HUES6 (cell line): ENCODE data around the gene ROBO2.

Experiments
- H3K27ac ChIP-seq: 2 replicates; pipeline ENCODE4 v1.7.0; 2013; ENCODE audit warnings: low read depth, mild to moderate bottlenecking, low read length, inconsistent platforms
- H3K27me3 ChIP-seq: 2 replicates; pipeline ENCODE4 v1.6.1; 2013; ENCODE audit warnings: low read length; ENCODE audit not compliant: control insufficient read depth, insufficient read depth
- H3K36me3 ChIP-seq: 2 replicates; pipeline ENCODE4 v1.6.1; 2013; ENCODE audit warnings: low read length; ENCODE audit not compliant: control insufficient read depth, insufficient read depth
- H3K4me1 ChIP-seq: 2 replicates; pipeline ENCODE4 v1.6.1; 2013; ENCODE audit warnings: low read length; ENCODE audit not compliant: control insufficient read depth, insufficient read depth
- H3K4me3 ChIP-seq: 2 replicates; pipeline ENCODE4 v1.5.1; 2013; ENCODE audit warnings: low read depth, low read length
- H3K9ac ChIP-seq: one replicate; pipeline ENCODE4 v1.6.1; 2013; ENCODE audit warnings: mild to moderate bottlenecking, low read length
- H3K9me3 ChIP-seq: 2 replicates; pipeline ENCODE4 v1.6.1; 2013; ENCODE audit warnings: low read depth, low read length; ENCODE audit not compliant: control insufficient read depth, insufficient read depth

The ROBO2 gene

DNA sequence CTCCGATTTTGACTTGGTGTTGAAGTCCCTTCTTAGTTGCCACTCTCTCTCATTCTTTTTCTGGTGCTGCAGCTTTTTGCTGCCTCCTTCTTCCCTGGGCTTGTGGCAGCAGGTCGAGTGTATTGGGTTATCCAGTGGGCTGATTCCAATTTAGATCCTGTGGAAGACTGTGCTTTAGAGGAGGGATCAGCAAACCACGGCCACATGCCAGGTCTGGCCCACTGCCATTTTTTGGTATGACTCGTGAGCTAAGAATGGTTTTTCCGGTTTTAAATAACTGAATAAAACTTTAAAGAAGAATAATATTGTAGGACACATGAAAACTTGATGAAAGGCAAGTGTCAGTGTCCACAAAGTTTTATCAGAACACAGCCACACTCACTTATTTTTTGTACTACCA, 330.5 kb downstream of the ROBO2 start:
- H3K9ac ChIP-seq = no peak overlapping the region
- no peaks in the 10 kb centered on the region for H3K9me3 ChIP-seq
- no peak overlapping the region for H3K27ac ChIP-seq
- H3K27me3 ChIP-seq = no peaks in the 10 kb centered on the region
- no peaks in the 10 kb centered on the region for H3K36me3 ChIP-seq
- no peak overlapping the region for H3K4me3 ChIP-seq
- H3K4me1 ChIP-seq = peaks cover 7% of the 10 kb centered on the region; the same call in 1 of the 2 replicates

DNA sequence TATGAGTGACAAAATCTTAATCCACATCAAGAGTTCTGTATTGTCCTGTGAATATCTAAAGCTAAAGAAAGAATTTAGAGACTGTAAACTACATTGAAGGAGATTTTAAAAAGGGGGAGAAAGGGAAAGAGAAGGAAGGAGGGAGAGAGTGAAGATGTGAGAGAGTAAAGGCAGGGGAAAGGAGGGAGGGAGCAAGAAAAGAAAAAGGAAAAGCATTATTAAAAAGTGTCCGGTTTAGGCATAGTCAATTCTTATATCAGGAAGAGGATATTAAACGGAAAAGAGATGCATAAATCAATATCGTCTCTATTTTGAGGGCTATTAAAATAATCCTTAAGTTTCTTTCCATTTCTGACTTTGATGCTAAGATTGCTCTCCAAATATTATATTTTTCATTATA, 332.1 kb downstream of the ROBO2 start:
- H3K9ac ChIP-seq = no peak overlapping the region
- H3K4me1 ChIP-seq = peaks cover 3% of the 10 kb centered on the region; the same call in 1 of the 2 replicates
- no peak overlapping the region for H3K27ac ChIP-seq
- H3K4me3 ChIP-seq = no peak overlapping the region
- no peaks in the 10 kb centered on the region for H3K36me3 ChIP-seq
- H3K27me3 ChIP-seq = no peaks in the 10 kb centered on the region
- no peaks in the 10 kb centered on the region for H3K9me3 ChIP-seq

DNA sequence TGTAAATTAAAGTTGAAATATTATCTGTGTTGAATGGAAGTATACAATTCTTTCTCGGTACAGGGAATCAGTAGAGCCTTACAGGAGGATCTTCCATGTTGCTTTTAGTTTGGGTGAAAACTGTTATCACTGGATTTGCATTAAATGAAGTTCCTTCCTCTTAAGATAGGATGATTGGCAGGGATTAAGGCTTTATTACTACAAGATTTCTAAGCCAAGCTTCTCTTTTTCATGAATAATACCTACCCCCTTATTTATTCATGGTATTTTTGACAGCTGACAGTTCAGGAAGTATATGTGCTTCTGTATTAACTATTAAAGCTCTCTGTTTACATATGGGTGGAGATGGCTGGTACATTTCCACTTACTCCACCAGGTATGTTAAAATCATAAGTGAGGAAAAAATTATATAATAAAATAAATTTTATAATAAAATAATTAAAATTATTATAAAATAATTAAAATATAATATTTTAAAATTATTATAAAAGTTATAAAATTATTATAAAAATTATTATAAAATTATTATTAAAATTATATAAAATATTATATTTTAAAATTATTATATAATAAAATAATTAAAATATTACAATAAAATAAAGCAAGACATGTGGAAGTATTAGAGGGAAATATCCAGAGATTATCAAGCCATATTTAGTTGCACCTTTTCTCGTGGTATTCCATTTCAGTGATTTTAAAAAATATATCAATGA, 332.9 kb downstream of the ROBO2 start:
- Histone ChIP-seq H3K9me3 (no peaks in the 10 kb centered on the region), H3K27ac (no peak overlapping the region)

DNA sequence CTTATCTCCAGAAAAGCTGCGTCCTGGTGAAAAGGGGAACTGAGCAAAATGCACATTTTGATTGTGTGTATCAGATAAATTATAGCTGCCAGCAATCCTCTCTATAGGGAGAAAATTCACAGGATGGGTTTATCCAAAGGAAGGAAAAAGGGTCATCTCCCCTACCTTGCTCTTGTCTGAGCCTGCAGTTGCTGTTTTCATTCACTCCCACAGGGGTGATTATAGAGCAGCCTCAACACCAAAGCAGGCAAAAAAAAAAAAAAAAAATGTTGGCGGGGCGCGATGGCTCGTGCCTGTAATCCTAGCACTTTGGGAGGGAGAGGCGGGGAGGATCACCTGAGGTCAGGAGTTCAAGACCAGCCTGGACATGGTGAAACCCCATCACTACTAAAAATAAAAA, 333.7 kb downstream of the ROBO2 start:
- H3K9ac ChIP-seq = no peak overlapping the region
- H3K27me3 ChIP-seq = no peaks in the 10 kb centered on the region
- no peaks in the 10 kb centered on the region for H3K4me1 ChIP-seq
- no peak overlapping the region for H3K4me3 ChIP-seq
- no peaks in the 10 kb centered on the region for H3K36me3 ChIP-seq
- no peak overlapping the region for H3K27ac ChIP-seq
- H3K9me3 ChIP-seq = no peaks in the 10 kb centered on the region

More for the DNA sequence above, 332.9 kb downstream of the ROBO2 start:
- Histone ChIP-seq H3K27me3 (no peaks in the 10 kb centered on the region), H3K4me1 (no peaks in the 10 kb centered on the region), H3K9ac (no peak overlapping the region), H3K36me3 (no peaks in the 10 kb centered on the region), H3K4me3 (no peak overlapping the region)

DNA sequence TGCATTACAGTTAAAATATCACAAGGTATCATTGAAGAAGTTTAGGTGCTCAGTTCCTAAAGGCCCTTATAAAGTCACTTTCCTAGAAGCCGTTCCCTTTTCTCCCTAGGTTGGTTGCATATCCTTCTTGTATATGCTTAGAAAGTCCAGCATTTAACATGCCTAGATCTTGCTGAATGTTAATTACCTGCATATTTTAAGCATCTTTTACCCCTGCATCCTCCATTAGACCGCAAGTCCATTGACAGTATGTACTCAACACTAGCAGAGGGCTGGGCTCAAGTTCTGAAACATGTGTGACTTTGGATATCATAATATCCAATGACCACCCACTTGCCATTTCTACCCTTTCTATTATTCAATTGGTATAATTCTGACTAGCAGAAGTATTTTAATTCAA, 336.6 kb downstream of the ROBO2 start:
- Histone ChIP-seq H3K4me3 (no peak overlapping the region), H3K36me3 (no peaks in the 10 kb centered on the region), H3K27me3 (no peaks in the 10 kb centered on the region), H3K9ac (no peak overlapping the region), H3K4me1 (no peaks in the 10 kb centered on the region), H3K9me3 (no peaks in the 10 kb centered on the region), H3K27ac (no peak overlapping the region)

DNA sequence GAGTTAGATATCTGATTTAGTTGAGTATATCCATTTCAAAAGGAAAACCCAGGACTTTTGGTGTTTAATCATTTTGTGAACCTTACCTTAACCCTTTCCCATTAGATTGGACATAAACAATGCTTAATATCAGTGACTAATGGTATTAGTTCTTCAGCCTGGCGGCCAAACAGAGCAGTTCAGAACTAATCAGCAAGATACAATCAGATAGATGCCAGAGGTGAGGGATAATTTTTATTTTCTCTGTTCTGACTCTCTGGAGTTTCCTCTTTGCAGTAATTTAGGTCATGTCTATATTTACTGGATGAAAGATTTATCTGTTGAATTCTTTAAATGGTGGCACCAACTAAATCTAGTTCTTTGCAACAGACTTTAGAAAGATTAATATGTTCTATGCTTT, 337.8 kb downstream of the ROBO2 start:
- no peak overlapping the region for H3K9ac ChIP-seq
- H3K27ac ChIP-seq = no peak overlapping the region
- no peaks in the 10 kb centered on the region for H3K36me3 ChIP-seq
- H3K9me3 ChIP-seq = no peaks in the 10 kb centered on the region
- no peaks in the 10 kb centered on the region for H3K27me3 ChIP-seq
- H3K4me1 ChIP-seq = no peaks in the 10 kb centered on the region
- H3K4me3 ChIP-seq = no peak overlapping the region

DNA sequence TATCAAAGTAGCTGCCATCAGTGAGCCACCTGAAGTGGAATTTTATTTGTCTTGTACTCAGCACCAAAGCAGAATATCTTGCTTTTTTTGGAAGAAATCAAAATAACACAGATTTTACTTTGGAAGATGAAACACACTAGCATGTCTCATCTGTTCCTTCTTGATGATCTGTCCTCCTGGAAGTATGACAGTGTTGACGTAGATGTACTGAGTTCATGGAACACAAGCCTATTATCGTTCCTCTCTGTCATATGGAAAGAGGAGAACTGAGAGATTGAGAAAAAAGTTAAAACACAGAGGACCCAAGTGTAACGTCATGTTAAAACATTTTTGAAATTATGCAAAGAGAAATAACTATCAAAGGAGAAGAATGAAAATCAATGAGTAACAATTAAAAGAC, 340.2 kb downstream of the ROBO2 start:
- no peaks in the 10 kb centered on the region for H3K4me1 ChIP-seq
- no peaks in the 10 kb centered on the region for H3K27me3 ChIP-seq
- no peaks in the 10 kb centered on the region for H3K36me3 ChIP-seq
- no peak overlapping the region for H3K4me3 ChIP-seq
- no peak overlapping the region for H3K27ac ChIP-seq
- H3K9me3 ChIP-seq = no peaks in the 10 kb centered on the region
- H3K9ac ChIP-seq = no peak overlapping the region

DNA sequence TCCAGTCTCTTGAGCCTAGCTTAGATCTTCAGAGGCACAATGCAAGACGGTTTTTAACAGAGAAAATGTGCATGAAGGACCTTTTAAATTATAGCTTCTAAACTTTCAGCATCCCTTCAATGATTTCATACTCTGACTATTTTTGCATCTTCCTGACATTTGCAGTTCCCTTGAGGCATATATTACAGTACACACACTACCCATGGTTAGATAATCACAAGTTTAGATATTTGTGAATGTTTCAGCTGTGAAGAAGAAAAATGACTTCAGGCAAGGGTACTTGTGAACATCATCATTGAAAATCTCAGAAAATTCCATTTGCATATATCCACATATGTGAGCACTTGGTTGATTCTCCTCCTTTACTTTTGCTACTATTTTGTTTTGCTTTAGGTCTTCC, 341.5 kb downstream of the ROBO2 start:
- no peak overlapping the region for H3K27ac ChIP-seq
- H3K36me3 ChIP-seq = no peaks in the 10 kb centered on the region
- H3K9me3 ChIP-seq = no peaks in the 10 kb centered on the region
- no peak overlapping the region for H3K4me3 ChIP-seq
- no peak overlapping the region for H3K9ac ChIP-seq
- H3K4me1 ChIP-seq = no peaks in the 10 kb centered on the region
- no peaks in the 10 kb centered on the region for H3K27me3 ChIP-seq

DNA sequence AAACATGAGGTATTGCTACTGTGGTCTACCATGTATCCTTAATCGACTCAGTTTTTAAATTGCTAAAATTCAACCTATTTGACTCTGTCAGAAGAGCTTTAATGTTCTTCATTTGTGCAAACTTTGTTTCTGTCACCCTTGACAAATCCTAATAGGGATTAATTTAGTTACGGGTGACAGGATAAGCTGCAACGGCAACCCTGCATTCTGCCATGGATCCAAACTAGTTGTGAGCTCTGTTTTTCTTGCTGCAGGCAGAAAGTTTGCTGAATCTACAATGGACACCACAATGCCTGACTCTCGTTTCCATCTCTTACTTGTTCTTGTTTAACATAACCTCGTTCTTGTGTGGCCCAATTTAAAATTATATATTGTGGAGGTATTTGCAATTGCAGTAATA, 352.3 kb downstream of the ROBO2 start:
- H3K9me3 ChIP-seq = no peaks in the 10 kb centered on the region
- H3K36me3 ChIP-seq = no peaks in the 10 kb centered on the region
- H3K9ac ChIP-seq = no peak overlapping the region

DNA sequence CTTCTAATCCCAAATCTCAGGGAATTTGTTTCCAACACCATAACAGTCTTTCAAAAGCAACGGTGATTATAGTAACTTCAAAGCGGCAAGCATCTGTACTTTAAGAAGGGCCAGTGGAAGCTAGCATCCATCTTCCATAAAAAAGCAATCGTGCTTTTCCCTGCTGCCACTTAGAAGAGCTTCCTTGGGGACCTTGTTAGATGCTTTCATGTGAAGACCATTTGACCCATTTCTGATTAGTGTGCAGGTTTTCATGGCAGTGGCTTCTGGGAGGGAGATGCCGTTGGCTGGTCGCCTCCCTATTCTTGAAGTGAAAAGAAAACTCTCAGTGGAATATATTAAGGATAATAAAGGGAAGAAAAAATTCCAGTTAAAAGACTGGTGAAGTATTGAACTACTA, 354.1 kb downstream of the ROBO2 start:
- H3K27me3 ChIP-seq = no peaks in the 10 kb centered on the region
- no peak overlapping the region for H3K9ac ChIP-seq
- no peaks in the 10 kb centered on the region for H3K4me1 ChIP-seq
- no peaks in the 10 kb centered on the region for H3K9me3 ChIP-seq
- H3K36me3 ChIP-seq = no peaks in the 10 kb centered on the region
- no peak overlapping the region for H3K4me3 ChIP-seq
- no peak overlapping the region for H3K27ac ChIP-seq

More for the DNA sequence above, 352.3 kb downstream of the ROBO2 start:
- Histone ChIP-seq H3K27ac (no peak overlapping the region), H3K27me3 (no peaks in the 10 kb centered on the region), H3K4me1 (no peaks in the 10 kb centered on the region), H3K4me3 (no peak overlapping the region)

DNA sequence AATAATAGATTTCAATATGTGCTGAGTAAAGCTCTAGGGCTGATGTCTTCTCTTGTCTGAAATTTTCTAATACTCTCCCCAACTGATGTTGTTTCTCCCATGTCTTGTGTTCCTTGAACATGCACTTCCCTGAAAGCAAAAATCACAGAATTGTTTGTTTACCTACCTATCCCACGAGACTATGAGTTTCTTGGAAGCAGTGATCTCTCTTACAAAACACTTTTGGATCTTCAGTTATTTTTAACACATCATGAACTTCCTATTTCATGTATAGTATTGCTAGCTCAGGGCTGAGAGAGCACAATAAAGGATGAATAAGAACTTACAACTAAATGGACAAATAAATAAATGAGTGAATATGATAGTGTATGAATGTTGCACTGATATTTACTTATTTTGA, 365.0 kb downstream of the ROBO2 start:
- no peak overlapping the region for H3K9ac ChIP-seq
- no peaks in the 10 kb centered on the region for H3K36me3 ChIP-seq
- H3K27ac ChIP-seq = no peak overlapping the region
- no peaks in the 10 kb centered on the region for H3K27me3 ChIP-seq
- H3K4me3 ChIP-seq = no peak overlapping the region
- H3K9me3 ChIP-seq = no peaks in the 10 kb centered on the region
- H3K4me1 ChIP-seq = no peaks in the 10 kb centered on the region
